WTC11 (cell line): Measurements from ENCODE around the gene PAFAH1B2. TPM values are rescaled to one million over a fixed set of nuclear protein-coding genes. Genes with fewer than 3 reads are reported as not detected.
"Not testable (repeated sequence)": the region's sequence is repeated elsewhere in the genome, so short reads cannot be mapped to it uniquely, and the experiment has no call there.

Experiments used
- ATAC-seq: fragments of 200-7000 bp; cut with Tn5 transposase; 2 replicates; pipeline ENCODE4 v1.10.0; 2021; ENCODE audit warnings: mild to moderate bottlenecking, moderate library complexity
- CTCF ChIA-PET: fragments of 300-600 bp; sonication (Branson Sonifier 250); formaldehyde crosslinking; loops from one replicate; lab custom pipeline; 2021; ENCODE audit warnings: antibody characterized with exemption; lab: Charles Lee
- POLR2A ChIA-PET: fragments of 350-600 bp; sonication (Branson Sonifier 250); formaldehyde crosslinking; loops from one replicate; lab custom pipeline; 2021; ENCODE audit warnings: antibody characterized with exemption; lab: Charles Lee
- DNase-seq: peaks from one replicate; pipeline ENCODE4 v3.0.0; 2021; ENCODE audit warnings: low spot score
- H3K27ac Mint-ChIP-seq: 2 replicates; pipeline ENCODE4 v1.8.0; 2021; ENCODE audit warnings: mixed read lengths
- H3K27me3 Mint-ChIP-seq: 2 replicates; pipeline ENCODE4 v1.8.0; 2021; ENCODE audit warnings: low read depth, mild to moderate bottlenecking, moderate library complexity, mixed read lengths
- H3K36me3 Mint-ChIP-seq: 2 replicates; pipeline ENCODE4 v1.8.0; 2021; ENCODE audit warnings: mixed read lengths
- H3K4me1 Mint-ChIP-seq: 2 replicates; pipeline ENCODE4 v1.8.0; 2022; ENCODE audit warnings: mixed read lengths
- H3K4me3 Mint-ChIP-seq: 2 replicates; pipeline ENCODE4 v1.8.0; 2021; ENCODE audit warnings: mild to moderate bottlenecking, moderate library complexity, mixed read lengths
- H3K9me3 Mint-ChIP-seq: 2 replicates; pipeline ENCODE4 v1.8.0; 2021; ENCODE audit warnings: mixed read lengths
- AFF4 ChIP-seq: sonication (generic); formaldehyde crosslinking; IDR thresholded peaks from 2 replicates; pipeline ENCODE4 v1.8.1; 2023; ENCODE audit warnings: mild to moderate bottlenecking, missing genetic modification reagents, borderline replicate concordance
- ATF1 ChIP-seq: sonication (generic); formaldehyde crosslinking; IDR thresholded peaks from 2 replicates; pipeline ENCODE4 v1.8.1; 2023; ENCODE audit warnings: mild to moderate bottlenecking, moderate library complexity, missing genetic modification reagents
- CREM ChIP-seq: sonication (generic); formaldehyde crosslinking; IDR thresholded peaks from 2 replicates; pipeline ENCODE4 v1.8.1; 2022; ENCODE audit warnings: mild to moderate bottlenecking, missing genetic modification reagents, moderate library complexity
- CTCF ChIP-seq: fragments of 200-600 bp; IDR thresholded peaks from 2 replicates; pipeline ENCODE4 v1.8.0; 2022; ENCODE audit warnings: antibody characterized with exemption
- EMX1 ChIP-seq: fragments of 250-450 bp; sonication (Bioruptor Pico); IDR thresholded peaks from 2 replicates; pipeline ENCODE4 v1.8.0; 2021; ENCODE audit warnings: mild to moderate bottlenecking
- IRF2 ChIP-seq: sonication (generic); formaldehyde crosslinking; IDR thresholded peaks from 2 replicates; pipeline ENCODE4 v1.8.0; 2022; ENCODE audit warnings: low read depth, missing genetic modification reagents, borderline replicate concordance
- NFYB ChIP-seq: sonication (generic); formaldehyde crosslinking; conservative IDR thresholded peaks from 2 replicates; pipeline ENCODE4 v1.8.0; 2022; ENCODE audit warnings: low read depth, missing genetic modification reagents
- NR1H2 ChIP-seq: sonication (generic); formaldehyde crosslinking; IDR thresholded peaks from 2 replicates; pipeline ENCODE4 v1.9.0; 2021; ENCODE audit warnings: mild to moderate bottlenecking, moderate library complexity, missing genetic modification reagents
- RORB ChIP-seq: fragments of 250-450 bp; sonication (Bioruptor Pico); IDR thresholded peaks from 2 replicates; pipeline ENCODE4 v1.9.0; 2021; ENCODE audit warnings: mild to moderate bottlenecking
- USF1 ChIP-seq: sonication (generic); formaldehyde crosslinking; IDR thresholded peaks from 2 replicates; pipeline ENCODE4 v1.8.0; 2022; ENCODE audit warnings: mild to moderate bottlenecking, missing genetic modification reagents
- ZBTB43 ChIP-seq: sonication (generic); formaldehyde crosslinking; IDR thresholded peaks from 2 replicates; pipeline ENCODE4 v1.8.1; 2023; ENCODE audit warnings: mild to moderate bottlenecking, missing genetic modification reagents
- ZNF138 ChIP-seq: sonication (generic); formaldehyde crosslinking; conservative IDR thresholded peaks from 2 replicates; pipeline ENCODE4 v1.8.1; 2022; ENCODE audit warnings: mild to moderate bottlenecking, moderate library complexity, missing genetic modification reagents
- ZNF671 ChIP-seq: fragments of 250-450 bp; sonication (Bioruptor Pico); IDR thresholded peaks from 2 replicates; pipeline ENCODE4 v1.8.0; 2021; ENCODE audit warnings: mild to moderate bottlenecking
- total RNA-seq: library from RNA; stranded (reverse); gene quantifications from 3 replicates; pipeline ENCODE4 v1.2.3, GENCODE V29; 2021
- TF ChIP-seq, protein P1 (sequence below): sonication (generic); formaldehyde crosslinking; IDR thresholded peaks from 2 replicates; pipeline ENCODE4 v1.8.1; 2022; ENCODE audit warnings: low read depth, missing genetic modification reagents, borderline replicate concordance
- TF ChIP-seq, protein P2 (sequence below): fragments of 250-450 bp; sonication (Bioruptor Pico); conservative IDR thresholded peaks from 2 replicates; pipeline ENCODE4 v1.9.0; 2021; ENCODE audit warnings: mild to moderate bottlenecking

PAFAH1B2 gene
- total RNA-seq, 1 experiment from 2014 or later: 138 TPM

DNA sequence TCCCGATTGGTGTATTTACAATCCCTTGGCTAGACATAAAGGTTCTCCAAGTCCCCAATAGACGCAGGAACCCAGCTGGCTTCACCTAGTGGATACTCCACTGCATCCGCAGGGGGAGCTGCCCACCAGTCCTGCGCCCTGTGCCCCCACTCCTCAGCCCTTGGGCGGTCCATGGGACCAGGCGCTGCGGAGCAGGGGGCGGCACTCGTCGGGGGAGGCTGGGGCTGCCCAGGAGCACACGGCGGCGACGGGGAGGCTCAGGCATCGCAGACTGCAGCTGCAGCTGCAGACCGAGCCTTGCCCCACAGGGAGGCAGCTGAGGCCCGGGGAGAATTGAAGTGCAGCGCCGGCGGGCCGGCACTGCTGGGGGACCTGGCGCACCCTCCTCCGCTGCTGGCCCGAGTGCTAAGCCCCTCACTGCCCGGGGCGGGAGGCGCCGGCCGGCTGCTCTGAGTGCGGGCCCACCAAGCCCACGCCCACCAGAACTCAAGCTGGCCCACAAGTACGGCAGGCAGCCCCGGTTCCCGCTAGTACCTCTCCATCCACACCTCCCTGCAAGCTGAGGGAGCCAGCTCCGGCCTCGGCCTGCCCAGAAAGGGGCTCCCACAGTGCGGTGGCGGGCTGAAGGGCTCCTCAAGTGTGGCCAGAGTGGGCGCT lies 33.7 kb upstream of the PAFAH1B2 start:
- 0 out of 2 replicates have a peak, but pooled peaks cover 8% of the 10 kb centered on the region for H3K9me3 Mint-ChIP-seq
- H3K27me3 Mint-ChIP-seq: no peaks in the 10 kb centered on the region
- no peak; the same call in 1 of the 2 replicates for ATAC-seq
- POLR2A ChIA-PET: interaction anchor here (0.6 kb wide), 1 partner anchor 117 kb away, joined by 5 read pairs; no protein-coding TSS in a partner anchor
- no peak overlapping the region for H3K4me3 Mint-ChIP-seq
- no peaks in the 10 kb centered on the region for H3K4me1 Mint-ChIP-seq
- no peak overlapping the region for H3K27ac Mint-ChIP-seq
- TF ChIP-seq NFYB (CRISPR knock-in tag): peak; percentile 22; the same call in 1 of the 2 replicates
- TF ChIP-seq ATF1: no peak
- no peak for TF ChIP-seq ZBTB43
- no peaks in the 10 kb centered on the region for H3K36me3 Mint-ChIP-seq
- CTCF ChIA-PET: interaction anchor here (0.7 to 1.4 kb wide), 3 partner anchors 274 to 322 kb away, joined by 3 to 9 read pairs (median 3); partner anchors contain the start of genes APOA5 and ZPR1
- no peak for DNase-seq

DNA sequence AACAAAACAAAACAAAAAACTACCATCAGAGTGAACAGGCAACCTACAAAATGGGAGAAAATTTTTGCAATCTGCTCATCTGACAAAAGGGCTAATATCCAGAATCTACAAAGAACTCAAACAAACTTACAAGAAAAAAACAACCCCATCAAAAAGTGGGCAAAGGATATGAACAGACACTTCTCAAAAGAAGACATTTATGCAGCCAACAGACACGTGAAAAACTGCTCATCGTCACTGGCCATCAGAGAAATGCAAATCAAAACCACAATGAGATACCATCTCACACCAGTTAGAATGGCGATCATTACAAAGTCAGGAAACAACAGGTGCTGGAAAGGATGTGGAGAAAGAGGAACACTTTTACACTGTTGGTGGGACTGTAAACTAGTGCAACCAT lies 31.6 kb upstream of the PAFAH1B2 start:
- DNase-seq, H3K27me3 Mint-ChIP-seq, H3K36me3 Mint-ChIP-seq, H3K4me1 Mint-ChIP-seq, POLR2A ChIA-PET, H3K9me3 Mint-ChIP-seq, H3K27ac Mint-ChIP-seq, ATAC-seq, H3K4me3 Mint-ChIP-seq: not testable (repeated sequence)
- CTCF ChIA-PET: interaction anchor here (1.2 kb wide), 1 partner anchor 321 kb away, joined by 3 read pairs; the partner anchor contains the start of gene APOA5

DNA sequence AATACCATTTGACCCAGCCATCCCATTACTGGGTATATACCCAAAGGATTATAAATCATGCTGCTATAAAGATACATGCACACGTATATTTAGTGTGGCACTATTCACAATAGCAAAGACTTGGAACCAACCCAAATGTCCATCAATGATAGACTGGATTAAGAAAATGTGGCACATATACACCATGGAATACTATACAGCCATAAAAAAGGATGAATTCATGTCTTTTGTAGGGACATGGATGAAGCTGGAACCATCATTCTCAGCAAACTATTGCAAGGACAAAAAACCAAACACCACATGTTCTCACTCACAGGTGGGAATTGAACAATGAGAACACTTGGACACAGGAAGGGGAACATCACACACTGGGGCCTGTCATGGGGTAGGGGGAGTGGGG lies 31.1 kb upstream of the PAFAH1B2 start:
- H3K9me3 Mint-ChIP-seq, DNase-seq, H3K36me3 Mint-ChIP-seq, H3K4me1 Mint-ChIP-seq, CTCF ChIA-PET, POLR2A ChIA-PET, ATAC-seq, H3K27ac Mint-ChIP-seq, H3K27me3 Mint-ChIP-seq, H3K4me3 Mint-ChIP-seq: not testable (repeated sequence)

GRCh38 chr11:117117681-117118080 lies 26.4 kb upstream of the PAFAH1B2 start:
- Mint-ChIP-seq H3K27me3 (no peaks in the 10 kb centered on the region; the same call in 1 of the 2 replicates), H3K9me3 (no peaks in the 10 kb centered on the region), H3K27ac (no peak overlapping the region), H3K4me1 (no peaks in the 10 kb centered on the region), H3K4me3 (no peak overlapping the region), H3K36me3 (no peaks in the 10 kb centered on the region)
- POLR2A ChIA-PET: no interaction called here
- no peak for ATAC-seq
- no peak for DNase-seq
- CTCF ChIA-PET: interaction anchor here (0.7 to 1.2 kb wide), 2 partner anchors 12 to 177 kb away, joined by 3 read pairs; no protein-coding TSS in a partner anchor
- TF ChIP-seq IRF2 (no peak), AFF4 (CRISPR knock-in tag) (no peak), RORB (no peak), ATF1 (no peak), USF1 (no peak), EMX1 (CRISPR knock-in tag) (no peak), ZNF671 (CRISPR knock-in tag) (no peak), NR1H2 (CRISPR knock-in tag) (no peak), CTCF (no peak), CREM (CRISPR knock-in tag) (no peak), ZNF138 (CRISPR knock-in tag) (no peak)
- TF ChIP-seq, protein P1, sequence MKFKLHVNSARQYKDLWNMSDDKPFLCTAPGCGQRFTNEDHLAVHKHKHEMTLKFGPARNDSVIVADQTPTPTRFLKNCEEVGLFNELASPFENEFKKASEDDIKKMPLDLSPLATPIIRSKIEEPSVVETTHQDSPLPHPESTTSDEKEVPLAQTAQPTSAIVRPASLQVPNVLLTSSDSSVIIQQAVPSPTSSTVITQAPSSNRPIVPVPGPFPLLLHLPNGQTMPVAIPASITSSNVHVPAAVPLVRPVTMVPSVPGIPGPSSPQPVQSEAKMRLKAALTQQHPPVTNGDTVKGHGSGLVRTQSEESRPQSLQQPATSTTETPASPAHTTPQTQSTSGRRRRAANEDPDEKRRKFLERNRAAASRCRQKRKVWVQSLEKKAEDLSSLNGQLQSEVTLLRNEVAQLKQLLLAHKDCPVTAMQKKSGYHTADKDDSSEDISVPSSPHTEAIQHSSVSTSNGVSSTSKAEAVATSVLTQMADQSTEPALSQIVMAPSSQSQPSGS (CRISPR knock-in tag): no peak
- TF ChIP-seq, protein P2, sequence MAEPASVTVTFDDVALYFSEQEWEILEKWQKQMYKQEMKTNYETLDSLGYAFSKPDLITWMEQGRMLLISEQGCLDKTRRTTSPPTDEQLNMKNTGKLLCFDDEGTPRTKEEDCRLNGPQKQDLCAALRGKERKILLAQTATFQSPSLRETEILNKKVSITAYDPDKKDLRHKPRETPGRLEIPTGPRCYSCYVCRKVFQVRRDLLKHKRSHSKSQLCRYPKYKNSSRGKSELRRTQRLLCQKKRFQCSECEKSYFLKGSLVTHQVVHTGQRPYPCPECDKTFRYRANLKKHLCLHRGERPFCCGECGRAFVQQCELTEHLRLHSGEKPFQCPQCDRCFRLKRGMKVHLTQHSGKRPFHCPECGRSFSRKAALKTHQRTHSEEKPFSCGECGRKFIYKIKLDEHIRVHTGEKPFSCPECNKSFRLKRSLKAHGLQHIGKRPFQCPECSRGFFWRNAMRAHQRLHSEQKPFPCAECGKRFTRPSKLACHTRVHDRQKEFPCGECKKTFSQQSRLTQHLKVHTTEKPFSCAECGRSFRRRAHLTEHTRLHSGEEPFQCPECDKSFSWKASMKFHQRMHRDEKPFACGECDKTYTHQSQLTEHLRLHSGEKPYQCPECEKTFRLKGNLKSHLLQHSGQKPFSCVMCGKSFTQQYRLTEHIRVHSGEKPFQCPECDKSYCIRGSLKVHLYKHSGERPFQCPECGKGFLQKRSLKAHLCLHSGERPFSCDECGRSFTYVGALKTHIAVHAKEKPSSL: no peak
